K562 (cell line): ENCODE results near the gene DENND4C. TPM values are rescaled to one million over a fixed set of nuclear protein-coding genes. Genes with fewer than 3 reads are reported as not detected.

Source experiments
- ATAC-seq: fragments of 200-7000 bp; cut with Tn5 transposase; 3 replicates; pipeline ENCODE4 v1.9.1; 2020; ENCODE audit warnings: moderate library complexity
- BruUV-seq: library from RNA; stranded (reverse); fragments of 400-500 nt; replicated peaks from 2 replicates; lab custom pipeline; 2021; lab: Mats Ljungman, UMichigan
- CTCF ChIA-PET: fragments of 300-600 bp; formaldehyde crosslinking; extraction: SDS; loops from one replicate; lab custom pipeline; 2021; ENCODE audit warnings: low intra/inter-chr PET ratio; lab: Yijun Ruan, JAX
- POLR2A ChIA-PET: fragments of 300-600, 350-650 bp; sonication (Branson Sonifier 250); formaldehyde crosslinking; extraction: SDS; loops from one replicate; lab custom pipeline; 2021; ENCODE audit warnings: antibody characterized with exemption, inconsistent platforms; lab: Yijun Ruan, JAX
- DNase-seq, 4 experiments: peaks; one replicate each; pipeline versions ENCODE4 v3.0.0 to v3.0.0-alpha.2; 2011 to 2018; ENCODE audit warnings: low spot score in 3 of 4, mixed read lengths in 3 of 4; ENCODE audit errors: extremely low read depth in 1 of 4
- FAIRE-seq: peaks from 2 replicates; lab custom pipeline; 2011; peaks lifted over from hg19 to GRCh38; lab: Jason Lieb, UNC
- H2AFZ ChIP-seq: 2 replicates; pipeline ENCODE4 v1.6.0; 2011; ENCODE audit warnings: low read depth, low read length, control low read depth, inconsistent platforms
- H3K27ac ChIP-seq: fragments of 200-600 bp; 3 replicates; pipeline ENCODE4 v1.8.0; 2011; ENCODE audit warnings: low read depth, mild to moderate bottlenecking, control low read depth, inconsistent platforms, low read length, moderate library complexity, mixed read lengths; ENCODE audit errors: extremely low read depth
- H3K27me3 ChIP-seq, 2 experiments: fragments of 300-600 bp in 1 of 2; 2 replicates in 1 of 2; 3 replicates in 1 of 2; pipeline versions ENCODE4 v1.6.0 to v1.8.0; 2011; ENCODE audit warnings: inconsistent platforms in 2 of 2, low read length in 2 of 2, mild to moderate bottlenecking in 1 of 2, mixed read lengths in 1 of 2, moderate library complexity in 1 of 2; ENCODE audit not compliant: control insufficient read depth in 2 of 2, insufficient read depth in 2 of 2
- H3K36me3 ChIP-seq: fragments of 300-600 bp; 3 replicates; pipeline ENCODE4 v1.8.0; 2011; ENCODE audit warnings: mild to moderate bottlenecking, low read length, inconsistent platforms; ENCODE audit not compliant: control insufficient read depth, insufficient read depth
- H3K4me1 ChIP-seq, 2 experiments: fragments of 200-600 bp in 1 of 2; replicated peaks in 1 of 2; 2 replicates in 1 of 2; 3 replicates in 1 of 2; pipeline versions ENCODE4 v1.5.1 to v1.8.0; 2011; ENCODE audit warnings: inconsistent platforms in 2 of 2, low read length in 2 of 2, mild to moderate bottlenecking in 1 of 2, mixed read lengths in 1 of 2, moderate library complexity in 1 of 2; ENCODE audit not compliant: control insufficient read depth in 2 of 2, insufficient read depth in 2 of 2
- H3K4me2 ChIP-seq: 2 replicates; pipeline ENCODE4 v1.6.1; 2011; ENCODE audit warnings: low read length, control low read depth, inconsistent platforms, mixed read lengths; ENCODE audit not compliant: insufficient read depth
- H3K4me3 ChIP-seq: fragments of 200-600 bp; sonication (generic), shearing (Covaris generic); 2 replicates; pipeline ENCODE4 v1.5.1; 2016; ENCODE audit warnings: control low read depth, inconsistent platforms
- H3K79me2 ChIP-seq: fragments of 200-600 bp; 3 replicates; pipeline ENCODE4 v1.8.0; 2011; ENCODE audit warnings: low read length, inconsistent platforms; ENCODE audit not compliant: control insufficient read depth, insufficient read depth
- H3K9ac ChIP-seq, 2 experiments: 2 replicates each; pipeline versions ENCODE4 v1.6.0 to v1.6.1; 2011; ENCODE audit warnings: low read depth in 2 of 2, low read length in 2 of 2, control low read depth in 1 of 2, inconsistent platforms in 1 of 2, mild to moderate bottlenecking in 1 of 2, mixed read lengths in 1 of 2; ENCODE audit not compliant: insufficient read depth in 1 of 2
- H3K9me1 ChIP-seq: one replicate; pipeline ENCODE4 v1.6.0; 2011; ENCODE audit warnings: inconsistent platforms, mild to moderate bottlenecking, low read length, moderate library complexity; ENCODE audit not compliant: control insufficient read depth, insufficient read depth
- H3K9me3 ChIP-seq: replicated peaks from 2 replicates; pipeline ENCODE4 v1.5.1; 2011; ENCODE audit warnings: low read depth, low read length, inconsistent platforms; ENCODE audit not compliant: control insufficient read depth, insufficient read depth
- H4K20me1 ChIP-seq: replicated peaks from 2 replicates; pipeline ENCODE4 v1.6.1; 2011; ENCODE audit warnings: low read length, inconsistent platforms, mixed read lengths; ENCODE audit not compliant: control insufficient read depth, insufficient read depth
- BCOR ChIP-seq: fragments of 450-650 bp; IDR thresholded peaks from 2 replicates; pipeline ENCODE4 v1.6.1; 2016
- BDP1 ChIP-seq: IDR thresholded peaks from 3 replicates; pipeline ENCODE4 v1.6.1; 2011; ENCODE audit not compliant: insufficient read length, insufficient read depth
- CTBP1 ChIP-seq: fragments of 450-650 bp; IDR thresholded peaks from 2 replicates; pipeline ENCODE4 v1.6.1; 2016; ENCODE audit warnings: borderline replicate concordance
- CUX1 ChIP-seq: fragments of 200-800 bp; sonication (Bioruptor generic); IDR thresholded peaks from 2 replicates; pipeline ENCODE4 v1.6.1; 2016; ENCODE audit warnings: missing genetic modification characterization, missing compliant biosample characterization
- RBM25 ChIP-seq: fragments of 200-400 bp; formaldehyde crosslinking; IDR thresholded peaks from 2 replicates; pipeline ENCODE4 v1.6.1; 2018; ENCODE audit warnings: low read length, low read depth, moderate library complexity; ENCODE audit not compliant: severe bottlenecking
- SIX5 ChIP-seq, 2 experiments: IDR thresholded peaks; 2 replicates each; pipeline ENCODE4 v1.6.1; 2011; ENCODE audit warnings: low read length in 2 of 2, borderline replicate concordance in 1 of 2, low read depth in 1 of 2, mild to moderate bottlenecking in 1 of 2, moderate library complexity in 1 of 2; ENCODE audit not compliant: insufficient read depth in 1 of 2
- TRIM28 ChIP-seq: fragments of 450-650 bp; IDR thresholded peaks from 2 replicates; pipeline ENCODE4 v1.6.1; 2017
- XRCC3 ChIP-seq: fragments of 450-650 bp; IDR thresholded peaks from 2 replicates; pipeline ENCODE4 v1.6.1; 2017; ENCODE audit warnings: mild to moderate bottlenecking, moderate library complexity
- ZNF146 ChIP-seq: IDR thresholded peaks from one replicate; pipeline ENCODE4 v1.6.1; 2018; ENCODE audit warnings: missing compliant biosample characterization; ENCODE audit not compliant: unreplicated experiment
- ZNF280B ChIP-seq: fragments of 250-450 bp; sonication (Bioruptor Pico); IDR thresholded peaks from 2 replicates; pipeline ENCODE4 v1.5.1; 2021; ENCODE audit warnings: mild to moderate bottlenecking
- WGBS: fragments of 100-300 bp; shearing (Covaris generic); methylation state at CpG from one replicate; pipeline ENCODE4 v1.1.6; 2016; ENCODE audit warnings: low coverage, mixed read lengths; ENCODE audit not compliant: insufficient coverage; ENCODE audit errors: missing lambda C conversion rate; 5-methylcytosine and 5-hydroxymethylcytosine counted together
- in situ Hi-C: fragments of 300-500 bp; cut with MboI; formaldehyde crosslinking; loops from 4 replicates; pipeline ENCODE4 v1.15.0; 2018; ENCODE audit warnings: inconsistent platforms, mixed read lengths
- intact Hi-C: fragments of 100-400 bp; cut with micrococcal nuclease; formaldehyde crosslinking; loops from 2 replicates; pipeline ENCODE4 v1.14.2; 2022
- polyA plus RNA-seq, 8 experiments: library from polyadenylated mRNA; depleted of rRNA in 4 of 8; stranded (reverse) in 5 of 8; unstranded in 3 of 8; fragments of >200 nt; fragmentation: Nextera tagmentation in 2 of 8; fragmentation: Illumina TruSeq in 1 of 8; extraction: Ambion mirVana in 2 of 8; extraction: Trizol in 1 of 8; gene quantifications; 2 replicates each; pipeline versions ENCODE4 v1.2.1 to v1.2.3, GENCODE V29; 2011 to 2014; ENCODE audit warnings: inconsistent platforms in 1 of 8, missing spikeins in 1 of 8
- total RNA-seq, 7 experiments: library from RNA; depleted of rRNA in 6 of 7; stranded (reverse); fragments of >200 nt in 6 of 7; fragmentation: Illumina TruSeq in 2 of 7; extraction: Trizol in 2 of 7; gene quantifications; 2 replicates each; pipeline versions ENCODE4 v1.2.1 to v1.2.3, GENCODE V29; 2011 to 2021; ENCODE audit warnings: low replicate concordance in 1 of 7

The DENND4C gene
- total and polyA plus RNA-seq, 9 of the 15 experiments (the other 6 are each of a cell fraction or from before 2014, with no cell fraction given) = 4.8 to 31.8 (median 13.9) TPM

GRCh38 chr9:19269582-19269981, 39.1 kb downstream of the DENND4C start (continued):
- TF ChIP-seq CUX1 (no peak), BCOR (no peak)

GRCh38 chr9:19270421-19270949, 40.0 kb downstream of the DENND4C start:
- BruUV-seq = no TSS peak
- H3K9me3 ChIP-seq = no peaks in the 10 kb centered on the region
- intact Hi-C loops (no loop called here), in situ Hi-C loops (no loop called here)
- no peaks in the 10 kb centered on the region for H3K9me1 ChIP-seq
- ATAC-seq = no peak
- no peaks in the 10 kb centered on the region for H3K36me3 ChIP-seq
- H3K4me3 ChIP-seq = no peak overlapping the region
- H3K4me1 ChIP-seq = no peaks in the 10 kb centered on the region
- H3K79me2 ChIP-seq = peaks cover 35% of the 10 kb centered on the region
- CTCF ChIA-PET = no interaction called here
- no peaks in the 10 kb centered on the region for H3K27me3 ChIP-seq
- DNase-seq = no peak
- H3K4me2 ChIP-seq = no peak overlapping the region
- no peak overlapping the region for H2AFZ ChIP-seq
- H3K27ac ChIP-seq = no peak overlapping the region
- POLR2A ChIA-PET = no interaction called here
- no peak overlapping the region for H3K9ac ChIP-seq
- FAIRE-seq = no peak
- no peaks in the 10 kb centered on the region for H4K20me1 ChIP-seq
- TF ChIP-seq CTBP1 = no peak
- TF ChIP-seq RBM25 = peak; percentile 39
- no peak for TF ChIP-seq SIX5 (IDR thresholded peaks at IDR 0.05; ENCODE audit: borderline replicate concordance in 1 of 2, insufficient read depth in 1 of 2, low read depth in 1 of 2, low read length in 2 of 2)
- no peak for TF ChIP-seq XRCC3
- 0 out of 2 replicates have a peak, but pooled peaks have one; percentile 37 for TF ChIP-seq TRIM28
- no peak for TF ChIP-seq BDP1
- peak; percentile 40 for TF ChIP-seq ZNF146
- TF ChIP-seq ZNF280B (CRISPR knock-in tag) = no peak
- 100% methylated on average over 1 of the region's 1 CpG for WGBS
